ENCODE results near the gene SAG.

DNA sequence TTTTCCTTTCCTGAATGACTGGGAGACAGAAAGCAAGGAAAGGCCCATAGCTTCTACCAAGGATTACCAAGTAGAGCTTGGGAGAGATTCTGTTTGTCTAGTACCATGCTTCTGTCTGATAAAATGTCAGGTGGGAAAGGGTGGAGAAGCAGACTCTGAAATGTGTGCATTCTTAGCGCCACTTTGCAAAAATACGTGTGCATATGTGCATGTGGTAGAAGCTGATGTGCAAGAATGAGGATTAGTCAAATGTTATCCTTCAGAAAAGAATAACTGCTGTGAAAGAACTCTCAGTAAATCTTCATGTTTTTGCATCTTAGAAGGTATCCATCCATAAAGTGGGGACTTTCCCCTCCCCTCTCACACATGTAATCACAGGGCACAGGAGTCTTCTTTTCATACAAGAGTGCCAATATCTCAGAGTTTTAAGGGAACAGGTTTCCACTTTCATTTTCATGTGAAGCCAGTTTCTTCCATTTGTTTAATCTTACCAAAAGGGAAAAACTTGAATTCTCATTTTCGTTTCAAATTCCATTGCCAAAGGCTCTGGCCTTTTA is 31.3 kb downstream of the SAG start:
- TF ChIP-seq, protein P1, sequence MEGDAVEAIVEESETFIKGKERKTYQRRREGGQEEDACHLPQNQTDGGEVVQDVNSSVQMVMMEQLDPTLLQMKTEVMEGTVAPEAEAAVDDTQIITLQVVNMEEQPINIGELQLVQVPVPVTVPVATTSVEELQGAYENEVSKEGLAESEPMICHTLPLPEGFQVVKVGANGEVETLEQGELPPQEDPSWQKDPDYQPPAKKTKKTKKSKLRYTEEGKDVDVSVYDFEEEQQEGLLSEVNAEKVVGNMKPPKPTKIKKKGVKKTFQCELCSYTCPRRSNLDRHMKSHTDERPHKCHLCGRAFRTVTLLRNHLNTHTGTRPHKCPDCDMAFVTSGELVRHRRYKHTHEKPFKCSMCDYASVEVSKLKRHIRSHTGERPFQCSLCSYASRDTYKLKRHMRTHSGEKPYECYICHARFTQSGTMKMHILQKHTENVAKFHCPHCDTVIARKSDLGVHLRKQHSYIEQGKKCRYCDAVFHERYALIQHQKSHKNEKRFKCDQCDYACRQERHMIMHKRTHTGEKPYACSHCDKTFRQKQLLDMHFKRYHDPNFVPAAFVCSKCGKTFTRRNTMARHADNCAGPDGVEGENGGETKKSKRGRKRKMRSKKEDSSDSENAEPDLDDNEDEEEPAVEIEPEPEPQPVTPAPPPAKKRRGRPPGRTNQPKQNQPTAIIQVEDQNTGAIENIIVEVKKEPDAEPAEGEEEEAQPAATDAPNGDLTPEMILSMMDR (IDR thresholded peaks at IDR 0.05), result no peak
- no peak for TF ChIP-seq POLR2A (IDR thresholded peaks at IDR 0.05)
